H1 (cell line): ENCODE data around the gene MARCHF9.

Experiments used
- CEBPB ChIP-seq: IDR thresholded peaks from 2 replicates; pipeline ENCODE4 v1.6.1; 2012; ENCODE audit warnings: low read depth, low read length
- CREB1 ChIP-seq: IDR thresholded peaks from 2 replicates; pipeline ENCODE4 v1.6.1; 2012; ENCODE audit warnings: inconsistent platforms
- JUN ChIP-seq: IDR thresholded peaks from 2 replicates; pipeline ENCODE4 v1.6.1; 2011; ENCODE audit warnings: low read depth, mild to moderate bottlenecking, improper control_type of control experiment, low read length
- KDM1A ChIP-seq: fragments of 200-600, 300-600 bp; sonication (generic); IDR thresholded peaks from 2 replicates; pipeline ENCODE4 v1.7.1; 2016; ENCODE audit warnings: mild to moderate bottlenecking, low read length, borderline replicate concordance
- KDM4A ChIP-seq: IDR thresholded peaks from one replicate; pipeline ENCODE4 v1.7.1; 2012; ENCODE audit warnings: low read depth, mild to moderate bottlenecking, moderate library complexity, low read length, inconsistent platforms; ENCODE audit not compliant: severe bottlenecking
- POLR2A ChIP-seq, 2 experiments: IDR thresholded peaks; 1 replicate in 1 of 2; 2 replicates in 1 of 2; pipeline ENCODE4 v1.6.1; 2011; ENCODE audit warnings: low read depth in 2 of 2, low read length in 2 of 2, mild to moderate bottlenecking in 2 of 2; ENCODE audit errors: control extremely low read depth in 1 of 2
- POLR2AphosphoS5 ChIP-seq: IDR thresholded peaks from 2 replicates; pipeline ENCODE4 v1.6.1; 2011; ENCODE audit warnings: low read depth, low read length
- SIN3A ChIP-seq, 2 experiments: IDR thresholded peaks in 1 of 2; conservative IDR thresholded peaks in 1 of 2; 2 replicates each; pipeline ENCODE4 v1.6.1; 2011 to 2012; ENCODE audit warnings: low read length in 2 of 2, improper control_type of control experiment in 1 of 2, low read depth in 1 of 2, mild to moderate bottlenecking in 1 of 2
- SP1 ChIP-seq: IDR thresholded peaks from 2 replicates; pipeline ENCODE4 v1.6.1; 2011; ENCODE audit warnings: low read depth, low read length
- TAF7 ChIP-seq: optimal IDR thresholded peaks from 2 replicates; pipeline ENCODE3; 2011; ENCODE audit warnings: low read depth, mild to moderate bottlenecking, inconsistent platforms, low read length, moderate library complexity, borderline replicate concordance
- ZNF274 ChIP-seq: IDR thresholded peaks from 2 replicates; pipeline ENCODE4 v1.7.0; 2012; ENCODE audit warnings: low read length, borderline replicate concordance; ENCODE audit errors: extremely low read depth
- TF ChIP-seq, protein P1 (sequence below), 3 experiments: IDR thresholded peaks; 1 replicate in 2 of 3; 2 replicates in 1 of 3; pipeline versions ENCODE4 v1.5.1 to v1.6.1; 2011; ENCODE audit warnings: low read length in 3 of 3, mild to moderate bottlenecking in 3 of 3, inconsistent platforms in 2 of 3, low read depth in 1 of 3, moderate library complexity in 1 of 3; ENCODE audit not compliant: insufficient read depth in 1 of 3; ENCODE audit errors: control extremely low read depth in 1 of 3
- TF ChIP-seq, protein P2 (sequence below): IDR thresholded peaks from 2 replicates; pipeline ENCODE4 v1.6.1; 2011; ENCODE audit warnings: low read depth, mild to moderate bottlenecking, low read length; ENCODE audit not compliant: insufficient read depth

- no peak for TF ChIP-seq POLR2A (IDR thresholded peaks at IDR 0.05; ENCODE audit: control extremely low read depth in 1 of 2, low read depth in 2 of 2, low read length in 2 of 2)
- TF ChIP-seq CREB1: no peak; the same call in 1 of the 2 replicates
- TF ChIP-seq, protein P1, sequence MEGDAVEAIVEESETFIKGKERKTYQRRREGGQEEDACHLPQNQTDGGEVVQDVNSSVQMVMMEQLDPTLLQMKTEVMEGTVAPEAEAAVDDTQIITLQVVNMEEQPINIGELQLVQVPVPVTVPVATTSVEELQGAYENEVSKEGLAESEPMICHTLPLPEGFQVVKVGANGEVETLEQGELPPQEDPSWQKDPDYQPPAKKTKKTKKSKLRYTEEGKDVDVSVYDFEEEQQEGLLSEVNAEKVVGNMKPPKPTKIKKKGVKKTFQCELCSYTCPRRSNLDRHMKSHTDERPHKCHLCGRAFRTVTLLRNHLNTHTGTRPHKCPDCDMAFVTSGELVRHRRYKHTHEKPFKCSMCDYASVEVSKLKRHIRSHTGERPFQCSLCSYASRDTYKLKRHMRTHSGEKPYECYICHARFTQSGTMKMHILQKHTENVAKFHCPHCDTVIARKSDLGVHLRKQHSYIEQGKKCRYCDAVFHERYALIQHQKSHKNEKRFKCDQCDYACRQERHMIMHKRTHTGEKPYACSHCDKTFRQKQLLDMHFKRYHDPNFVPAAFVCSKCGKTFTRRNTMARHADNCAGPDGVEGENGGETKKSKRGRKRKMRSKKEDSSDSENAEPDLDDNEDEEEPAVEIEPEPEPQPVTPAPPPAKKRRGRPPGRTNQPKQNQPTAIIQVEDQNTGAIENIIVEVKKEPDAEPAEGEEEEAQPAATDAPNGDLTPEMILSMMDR (IDR thresholded peaks at IDR 0.05; ENCODE audit: control extremely low read depth in 1 of 3, insufficient read depth in 1 of 3, low read depth in 1 of 3, low read length in 3 of 3): no peak
- TF ChIP-seq CEBPB: no peak
- TF ChIP-seq KDM4A: peak; percentile 61
- TF ChIP-seq SIN3A (conservative IDR thresholded peaks at IDR 0.05 in 1 of 2, IDR thresholded peaks at IDR 0.05 in 1 of 2; ENCODE audit: low read depth in 1 of 2, low read length in 2 of 2): 0 out of 4 replicates have a peak, but pooled peaks of 1 of the 2 experiments have one; percentile 65
- TF ChIP-seq ZNF274: no peak
- TF ChIP-seq SP1: peak; percentile 9; the same call in 1 of the 2 replicates
- no peak for TF ChIP-seq KDM1A
- TF ChIP-seq JUN: no peak
- TF ChIP-seq POLR2AphosphoS5: no peak
- TF ChIP-seq TAF7: no peak
- TF ChIP-seq, protein P2, sequence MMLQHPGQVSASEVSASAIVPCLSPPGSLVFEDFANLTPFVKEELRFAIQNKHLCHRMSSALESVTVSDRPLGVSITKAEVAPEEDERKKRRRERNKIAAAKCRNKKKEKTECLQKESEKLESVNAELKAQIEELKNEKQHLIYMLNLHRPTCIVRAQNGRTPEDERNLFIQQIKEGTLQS: no peak
Observed at GRCh38 chr12:57754411-57755193, at the start of gene MARCHF9.
